ENCODE results near the gene JMJD7.

DNA sequence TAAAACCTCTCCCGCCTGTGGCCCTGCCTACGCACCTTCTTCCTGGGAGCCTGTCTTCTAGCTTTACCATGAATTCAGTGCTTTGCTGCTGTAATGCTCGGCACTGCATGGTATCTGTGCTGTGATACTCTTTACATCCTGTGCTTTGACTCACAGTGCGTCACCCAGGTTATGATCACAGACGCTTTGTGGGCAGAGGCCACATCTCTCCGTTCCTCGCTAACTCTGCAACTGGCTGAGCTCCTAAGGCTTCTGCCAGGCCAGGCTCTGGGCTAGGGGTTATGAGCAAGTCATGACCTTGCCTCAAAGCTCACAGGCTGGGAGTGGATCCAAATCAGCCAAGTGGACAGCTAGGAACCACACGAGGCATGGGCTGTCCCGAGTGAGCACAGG is 42.8 kb downstream of the JMJD7 start:
- TF ChIP-seq, protein P1, sequence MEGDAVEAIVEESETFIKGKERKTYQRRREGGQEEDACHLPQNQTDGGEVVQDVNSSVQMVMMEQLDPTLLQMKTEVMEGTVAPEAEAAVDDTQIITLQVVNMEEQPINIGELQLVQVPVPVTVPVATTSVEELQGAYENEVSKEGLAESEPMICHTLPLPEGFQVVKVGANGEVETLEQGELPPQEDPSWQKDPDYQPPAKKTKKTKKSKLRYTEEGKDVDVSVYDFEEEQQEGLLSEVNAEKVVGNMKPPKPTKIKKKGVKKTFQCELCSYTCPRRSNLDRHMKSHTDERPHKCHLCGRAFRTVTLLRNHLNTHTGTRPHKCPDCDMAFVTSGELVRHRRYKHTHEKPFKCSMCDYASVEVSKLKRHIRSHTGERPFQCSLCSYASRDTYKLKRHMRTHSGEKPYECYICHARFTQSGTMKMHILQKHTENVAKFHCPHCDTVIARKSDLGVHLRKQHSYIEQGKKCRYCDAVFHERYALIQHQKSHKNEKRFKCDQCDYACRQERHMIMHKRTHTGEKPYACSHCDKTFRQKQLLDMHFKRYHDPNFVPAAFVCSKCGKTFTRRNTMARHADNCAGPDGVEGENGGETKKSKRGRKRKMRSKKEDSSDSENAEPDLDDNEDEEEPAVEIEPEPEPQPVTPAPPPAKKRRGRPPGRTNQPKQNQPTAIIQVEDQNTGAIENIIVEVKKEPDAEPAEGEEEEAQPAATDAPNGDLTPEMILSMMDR (IDR thresholded peaks at IDR 0.05): no peak
- TF ChIP-seq POLR2A (IDR thresholded peaks at IDR 0.05): no peak
